OCI-M1 (cell line): ENCODE results near the gene LMCD1.
"Not testable (repeated sequence)": the region's sequence is repeated elsewhere in the genome, so short reads cannot be mapped to it uniquely, and the experiment has no call there.

Experiments
- DNase-seq: peaks from one replicate; lab custom pipeline; 2025; lab: John Stamatoyannopoulos, UW

Gene LMCD1

GRCh38 chr3:8560366-8561007 is 58.9 kb downstream of the LMCD1 start:
- peak; percentile 93 for DNase-seq

- no peak for DNase-seq
Observed at GRCh38 chr3:8561370-8561769, 59.7 kb downstream of the LMCD1 start.

- peak; percentile 51 for DNase-seq
Observed at GRCh38 chr3:8562081-8562595, 60.5 kb downstream of the LMCD1 start.

GRCh38 chr3:8563146-8563545 is 61.5 kb downstream of the LMCD1 start:
- DNase-seq, result no peak

- peak; percentile 37 for DNase-seq
Observed at GRCh38 chr3:8563597-8563996, 62.0 kb downstream of the LMCD1 start.

GRCh38 chr3:8565376-8565775 is 63.8 kb downstream of the LMCD1 start:
- DNase-seq, result no peak

- DNase-seq, result no peak
Observed at GRCh38 chr3:8567784-8568575, 66.4 kb downstream of the LMCD1 start.

- peak; percentile 21 for DNase-seq
Observed at GRCh38 chr3:8571256-8571655, 69.6 kb downstream of the LMCD1 start.

- DNase-seq, result no peak
Observed at GRCh38 chr3:8573342-8573926, 71.8 kb downstream of the LMCD1 start.

GRCh38 chr3:8574040-8574669 is 72.5 kb downstream of the LMCD1 start:
- DNase-seq, result no peak

GRCh38 chr3:8574670-8575322 is 73.2 kb downstream of the LMCD1 start:
- no peak for DNase-seq

- peak; percentile 24 for DNase-seq
Observed at GRCh38 chr3:8575364-8576104, 73.9 kb downstream of the LMCD1 start.

- no peak for DNase-seq
Observed at GRCh38 chr3:8576436-8576835, 74.8 kb downstream of the LMCD1 start.

GRCh38 chr3:8576841-8577571 is 75.4 kb downstream of the LMCD1 start:
- no peak for DNase-seq

- DNase-seq, result no peak
Observed at GRCh38 chr3:8578282-8578681, 76.7 kb downstream of the LMCD1 start.

GRCh38 chr3:8579096-8579495 is 77.5 kb downstream of the LMCD1 start:
- DNase-seq, result peak; percentile 78

- DNase-seq, result no peak
Observed at GRCh38 chr3:8579943-8580342, 78.3 kb downstream of the LMCD1 start.

GRCh38 chr3:8580434-8580833 is 78.8 kb downstream of the LMCD1 start:
- DNase-seq, result not testable (repeated sequence)

GRCh38 chr3:8581373-8581772 is 79.8 kb downstream of the LMCD1 start:
- no peak for DNase-seq

GRCh38 chr3:8581806-8582445 is 80.3 kb downstream of the LMCD1 start:
- no peak for DNase-seq
